ENCODE measurements around the gene LY86. TPM values are rescaled to one million over a fixed set of nuclear protein-coding genes. Genes with fewer than 3 reads are reported as not detected.

Gene LY86
- total and polyA plus RNA-seq, 2 of the 13 experiments (the other 11 are each of a cell fraction or from before 2014, with no cell fraction given): not detected

DNA sequence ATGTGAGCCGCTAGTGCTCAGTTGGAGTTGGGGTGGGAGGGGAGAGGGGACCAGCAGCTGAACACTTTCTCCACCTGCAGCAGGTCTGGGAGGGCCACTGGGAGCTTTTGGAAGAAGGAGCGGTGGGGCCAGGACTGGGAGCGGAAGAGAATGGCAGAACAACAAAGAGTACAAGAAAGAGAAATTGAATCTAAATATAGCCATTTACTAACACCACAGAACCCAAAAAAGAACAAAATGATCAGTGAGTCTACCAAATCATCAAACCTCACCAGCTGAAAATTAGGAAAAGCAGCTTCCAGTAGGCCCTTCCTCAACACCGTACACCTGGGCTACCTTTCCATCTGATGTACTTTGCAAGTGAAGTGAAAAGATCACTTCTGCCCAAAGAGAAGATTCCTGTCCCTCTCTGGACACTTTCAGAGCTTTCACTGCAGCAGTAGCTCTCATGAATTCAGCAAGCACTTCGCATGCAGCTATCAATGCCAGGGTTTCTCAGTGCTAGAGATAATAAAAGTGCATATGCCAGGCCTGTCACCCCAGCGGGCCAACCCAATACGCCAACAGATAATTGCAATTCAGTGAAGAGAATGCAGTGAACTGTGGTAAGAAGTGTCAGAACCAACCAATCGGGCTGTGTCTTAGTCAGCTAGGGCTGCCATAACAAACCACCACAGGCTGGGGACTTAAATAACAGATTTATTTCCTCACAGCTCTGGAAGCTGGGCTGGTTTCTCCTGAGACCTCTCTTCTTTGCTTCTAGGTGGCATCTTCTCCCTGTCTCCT, 597 bp downstream of the LY86 start:
- DNase-seq (ENCODE audit: low spot score): no peak
- no TSS peak for BruUV-seq (replicated peaks)
- Histone ChIP-seq H3K27ac (ENCODE audit: extremely low read length, insufficient read depth, low read length) (no peak overlapping the region), H3K27me3 (ENCODE audit: control insufficient read depth in 1 of 2, insufficient read depth in 2 of 2, low read length in 2 of 2) (peaks cover 0 to 27% of the 10 kb centered on the region in 2 experiments; a peak in 3 of 5 replicates), H3K9me3 (ENCODE audit: low read length) (no peaks in the 10 kb centered on the region), H3K79me2 (ENCODE audit: insufficient read depth, low read length) (no peaks in the 10 kb centered on the region), H3K4me3 (replicated peaks in 1 of 3; ENCODE audit: insufficient read depth in 1 of 3, low read depth in 2 of 3, low read length in 3 of 3) (no peak overlapping the region), H3K36me3 (replicated peaks in 1 of 2; ENCODE audit: control insufficient read depth in 1 of 2, insufficient read depth in 2 of 2, low read length in 2 of 2) (no peaks in the 10 kb centered on the region), H3K4me1 (ENCODE audit: insufficient read depth, low read length) (no peaks in the 10 kb centered on the region), H2AFZ (ENCODE audit: low read length) (no peak overlapping the region), H3K4me2 (ENCODE audit: low read depth, low read length) (no peak overlapping the region), H3K9ac (ENCODE audit: insufficient read depth, low read depth, low read length) (no peak overlapping the region), H4K20me1 (ENCODE audit: insufficient read depth, low read length) (no peaks in the 10 kb centered on the region)
- ATAC-seq: no peak
- intact Hi-C loops (cut with micrococcal nuclease; ENCODE audit: unreplicated experiment) (no loop called here), in situ Hi-C loops (cut with HindIII; ENCODE audit: extremely low pct_ligation_motif_present, low pct_unique_long_range_greater_than_20kb) (no loop called here)
- TF ChIP-seq JUNB (CRISPR knock-in tag; IDR thresholded peaks at IDR 0.05; ENCODE audit: borderline replicate concordance) (no peak), TAF1 (CRISPR knock-in tag; IDR thresholded peaks at IDR 0.05) (no peak), HNF4A (CRISPR knock-in tag; IDR thresholded peaks at IDR 0.05) (no peak)
- POLR2A ChIA-PET: no interaction called here
- CTCF ChIA-PET (ENCODE audit: low intra/inter-chr PET ratio, low total read pairs): no interaction called here
- no peak for FAIRE-seq
- 36% methylated on average over 7 of the region's 8 CpGs for WGBS (ENCODE audit: low lambda C conversion rate)

DNA sequence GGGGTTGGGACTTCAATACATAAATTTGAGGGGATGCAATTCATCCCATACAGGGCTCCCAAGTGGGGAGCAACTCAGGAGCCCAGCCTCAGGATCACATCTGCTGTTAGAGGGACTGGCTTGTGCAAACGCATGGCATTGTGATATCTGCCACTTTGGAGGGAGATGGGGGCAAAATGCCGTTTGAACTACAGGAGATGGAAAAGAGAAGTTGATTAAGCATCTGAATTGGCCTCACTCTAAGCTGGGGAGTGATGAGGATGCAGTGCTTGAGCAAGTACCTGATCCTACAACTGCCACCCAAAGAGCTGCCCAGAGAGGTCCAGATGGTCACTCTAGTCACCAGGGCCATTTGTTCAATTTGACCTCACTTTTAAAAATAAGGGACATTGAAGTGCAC, 2.0 kb downstream of the LY86 start:
- Histone ChIP-seq H3K4me3 (replicated peaks in 1 of 3; ENCODE audit: insufficient read depth in 1 of 3, low read depth in 2 of 3, low read length in 3 of 3) (no peak overlapping the region), H3K27ac (ENCODE audit: extremely low read length, insufficient read depth, low read length) (no peak overlapping the region), H3K4me1 (ENCODE audit: insufficient read depth, low read length) (no peaks in the 10 kb centered on the region), H3K79me2 (ENCODE audit: insufficient read depth, low read length) (no peaks in the 10 kb centered on the region), H4K20me1 (ENCODE audit: insufficient read depth, low read length) (no peaks in the 10 kb centered on the region), H3K36me3 (replicated peaks in 1 of 2; ENCODE audit: control insufficient read depth in 1 of 2, insufficient read depth in 2 of 2, low read length in 2 of 2) (no peaks in the 10 kb centered on the region), H3K9ac (ENCODE audit: insufficient read depth, low read depth, low read length) (no peak overlapping the region), H3K9me3 (ENCODE audit: low read length) (no peaks in the 10 kb centered on the region), H2AFZ (ENCODE audit: low read length) (no peak overlapping the region), H3K4me2 (ENCODE audit: low read depth, low read length) (no peak overlapping the region), H3K27me3 (ENCODE audit: control insufficient read depth in 1 of 2, insufficient read depth in 2 of 2, low read length in 2 of 2) (peaks cover 0 to 27% of the 10 kb centered on the region in 2 experiments; a peak in 3 of 5 replicates)
- ChIA-PET CTCF (ENCODE audit: low intra/inter-chr PET ratio, low total read pairs) (no interaction called here), POLR2A (no interaction called here)
- DNase-seq (ENCODE audit: low spot score) (no peak), FAIRE-seq (no peak), ATAC-seq (no peak)
- in situ Hi-C loops (cut with HindIII; ENCODE audit: extremely low pct_ligation_motif_present, low pct_unique_long_range_greater_than_20kb) (no loop called here), intact Hi-C loops (cut with micrococcal nuclease; ENCODE audit: unreplicated experiment) (no loop called here)
- WGBS (ENCODE audit: low lambda C conversion rate): 3% methylated on average over 2 of the region's 2 CpGs
- BruUV-seq (replicated peaks): no TSS peak
- TF ChIP-seq, protein P1, sequence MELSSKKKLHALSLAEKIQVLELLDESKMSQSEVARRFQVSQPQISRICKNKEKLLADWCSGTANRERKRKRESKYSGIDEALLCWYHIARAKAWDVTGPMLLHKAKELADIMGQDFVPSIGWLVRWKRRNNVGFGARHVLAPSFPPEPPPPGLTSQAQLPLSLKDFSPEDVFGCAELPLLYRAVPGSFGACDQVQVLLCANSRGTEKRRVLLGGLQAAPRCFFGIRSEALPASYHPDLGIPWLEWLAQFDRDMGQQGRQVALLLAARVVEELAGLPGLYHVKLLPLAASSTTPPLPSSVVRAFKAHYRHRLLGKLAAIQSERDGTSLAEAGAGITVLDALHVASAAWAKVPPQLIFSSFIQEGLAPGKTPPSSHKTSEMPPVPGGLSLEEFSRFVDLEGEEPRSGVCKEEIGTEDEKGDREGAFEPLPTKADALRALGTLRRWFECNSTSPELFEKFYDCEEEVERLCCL (CRISPR knock-in tag; IDR thresholded peaks at IDR 0.05; ENCODE audit: borderline replicate concordance): no peak
- TF ChIP-seq ZNF564 (CRISPR knock-in tag; IDR thresholded peaks at IDR 0.05) (no peak), SRSF9 (IDR thresholded peaks at IDR 0.05; ENCODE audit: borderline replicate concordance, insufficient read depth, low read depth, low read length, poor library complexity, severe bottlenecking) (no peak), ZNF496 (CRISPR knock-in tag; IDR thresholded peaks at IDR 0.05; ENCODE audit: insufficient replicate concordance) (no peak), ZNF33A (CRISPR knock-in tag; IDR thresholded peaks at IDR 0.05; ENCODE audit: borderline replicate concordance) (no peak), AHR (CRISPR knock-in tag; IDR thresholded peaks at IDR 0.05) (no peak), FOXO1 (CRISPR knock-in tag; IDR thresholded peaks at IDR 0.05) (no peak), NR1H2 (CRISPR knock-in tag; IDR thresholded peaks at IDR 0.05; ENCODE audit: borderline replicate concordance, low read depth) (no peak), HDAC2 (CRISPR knock-in tag; IDR thresholded peaks at IDR 0.05) (no peak)
- TF ChIP-seq, protein P2, sequence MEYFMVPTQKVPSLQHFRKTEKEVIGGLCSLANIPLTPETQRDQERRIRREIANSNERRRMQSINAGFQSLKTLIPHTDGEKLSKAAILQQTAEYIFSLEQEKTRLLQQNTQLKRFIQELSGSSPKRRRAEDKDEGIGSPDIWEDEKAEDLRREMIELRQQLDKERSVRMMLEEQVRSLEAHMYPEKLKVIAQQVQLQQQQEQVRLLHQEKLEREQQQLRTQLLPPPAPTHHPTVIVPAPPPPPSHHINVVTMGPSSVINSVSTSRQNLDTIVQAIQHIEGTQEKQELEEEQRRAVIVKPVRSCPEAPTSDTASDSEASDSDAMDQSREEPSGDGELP (IDR thresholded peaks at IDR 0.05; ENCODE audit: borderline replicate concordance, low read depth): no peak
- TF ChIP-seq, protein P3, sequence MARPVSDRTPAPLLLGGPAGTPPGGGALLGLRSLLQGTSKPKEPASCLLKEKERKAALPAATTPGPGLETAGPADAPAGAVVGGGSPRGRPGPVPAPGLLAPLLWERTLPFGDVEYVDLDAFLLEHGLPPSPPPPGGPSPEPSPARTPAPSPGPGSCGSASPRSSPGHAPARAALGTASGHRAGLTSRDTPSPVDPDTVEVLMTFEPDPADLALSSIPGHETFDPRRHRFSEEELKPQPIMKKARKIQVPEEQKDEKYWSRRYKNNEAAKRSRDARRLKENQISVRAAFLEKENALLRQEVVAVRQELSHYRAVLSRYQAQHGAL (CRISPR knock-in tag; IDR thresholded peaks at IDR 0.05; ENCODE audit: not compliant biosample characterization): no peak
